Endothelial cell (in vitro differentiated cells): ENCODE measurements around the gene OLFM3. TPM values are rescaled to one million over a fixed set of nuclear protein-coding genes. Genes with fewer than 3 reads are reported as not detected.

Experiments
- DNase-seq: peaks from one replicate; pipeline ENCODE4 v3.0.0; 2021; ENCODE audit warnings: low spot score
- H3K27ac Mint-ChIP-seq: one replicate; pipeline ENCODE4 v1.8.0; 2021; ENCODE audit warnings: mixed read lengths, inconsistent platforms; ENCODE audit not compliant: unreplicated experiment
- H3K27me3 Mint-ChIP-seq: one replicate; pipeline ENCODE4 v1.8.0; 2021; ENCODE audit warnings: mild to moderate bottlenecking, moderate library complexity, mixed read lengths, inconsistent platforms; ENCODE audit not compliant: unreplicated experiment
- H3K36me3 Mint-ChIP-seq: one replicate; pipeline ENCODE4 v1.8.0; 2021; ENCODE audit warnings: mild to moderate bottlenecking, low read depth, mixed read lengths, inconsistent platforms; ENCODE audit not compliant: unreplicated experiment
- H3K4me1 Mint-ChIP-seq: one replicate; pipeline ENCODE4 v1.8.0; 2021; ENCODE audit warnings: mild to moderate bottlenecking, mixed read lengths, inconsistent platforms; ENCODE audit not compliant: unreplicated experiment
- H3K4me3 Mint-ChIP-seq: one replicate; pipeline ENCODE4 v1.8.0; 2021; ENCODE audit warnings: mild to moderate bottlenecking, mixed read lengths, inconsistent platforms; ENCODE audit not compliant: unreplicated experiment
- H3K9me3 Mint-ChIP-seq: one replicate; pipeline ENCODE4 v1.8.0; 2021; ENCODE audit warnings: mixed read lengths, inconsistent platforms; ENCODE audit not compliant: unreplicated experiment
- total RNA-seq: library from RNA; stranded (reverse); fragmentation: NEBNext Ultra II Directional; extraction: Animal tissue kit (Norgen Biotek cat#: 25700); gene quantifications from one replicate; pipeline ENCODE4 v1.2.1, GENCODE V29; 2021; ENCODE audit not compliant: unreplicated experiment
- TF ChIP-seq, protein P1 (sequence below): fragments of 200-600 bp; sonication (generic); IDR thresholded peaks from one replicate; pipeline ENCODE4 v1.5.0; 2021; ENCODE audit warnings: antibody characterized with exemption; ENCODE audit not compliant: unreplicated experiment

Gene OLFM3
- total RNA-seq, 1 donor from 2014 or later = 0.23 TPM

DNA sequence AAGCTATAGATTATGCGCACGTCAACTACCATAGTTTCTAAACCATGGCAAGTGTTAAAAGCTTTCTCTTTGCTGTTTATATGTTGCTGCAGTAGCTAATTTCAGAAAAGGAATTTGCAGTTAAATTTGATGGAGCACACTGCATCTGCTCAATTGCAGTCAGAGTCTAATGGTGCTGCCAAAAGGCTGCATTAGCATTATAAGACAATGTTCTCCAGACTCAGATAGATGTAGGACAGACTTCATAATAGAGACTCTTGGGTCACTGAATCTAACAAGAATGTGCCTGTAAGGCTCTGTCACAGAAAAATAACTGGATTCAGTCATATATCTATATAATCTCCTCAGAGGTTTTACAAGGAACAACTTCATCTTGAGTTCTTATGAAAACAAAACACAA, 198.3 kb downstream of the OLFM3 start:
- no peak overlapping the region for H3K4me3 Mint-ChIP-seq
- TF ChIP-seq, protein P1, sequence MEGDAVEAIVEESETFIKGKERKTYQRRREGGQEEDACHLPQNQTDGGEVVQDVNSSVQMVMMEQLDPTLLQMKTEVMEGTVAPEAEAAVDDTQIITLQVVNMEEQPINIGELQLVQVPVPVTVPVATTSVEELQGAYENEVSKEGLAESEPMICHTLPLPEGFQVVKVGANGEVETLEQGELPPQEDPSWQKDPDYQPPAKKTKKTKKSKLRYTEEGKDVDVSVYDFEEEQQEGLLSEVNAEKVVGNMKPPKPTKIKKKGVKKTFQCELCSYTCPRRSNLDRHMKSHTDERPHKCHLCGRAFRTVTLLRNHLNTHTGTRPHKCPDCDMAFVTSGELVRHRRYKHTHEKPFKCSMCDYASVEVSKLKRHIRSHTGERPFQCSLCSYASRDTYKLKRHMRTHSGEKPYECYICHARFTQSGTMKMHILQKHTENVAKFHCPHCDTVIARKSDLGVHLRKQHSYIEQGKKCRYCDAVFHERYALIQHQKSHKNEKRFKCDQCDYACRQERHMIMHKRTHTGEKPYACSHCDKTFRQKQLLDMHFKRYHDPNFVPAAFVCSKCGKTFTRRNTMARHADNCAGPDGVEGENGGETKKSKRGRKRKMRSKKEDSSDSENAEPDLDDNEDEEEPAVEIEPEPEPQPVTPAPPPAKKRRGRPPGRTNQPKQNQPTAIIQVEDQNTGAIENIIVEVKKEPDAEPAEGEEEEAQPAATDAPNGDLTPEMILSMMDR = no peak
- H3K27me3 Mint-ChIP-seq = no peaks in the 10 kb centered on the region
- H3K4me1 Mint-ChIP-seq = no peaks in the 10 kb centered on the region
- no peak overlapping the region for H3K27ac Mint-ChIP-seq
- H3K36me3 Mint-ChIP-seq = no peaks in the 10 kb centered on the region
- no peaks in the 10 kb centered on the region for H3K9me3 Mint-ChIP-seq
- no peak for DNase-seq

DNA sequence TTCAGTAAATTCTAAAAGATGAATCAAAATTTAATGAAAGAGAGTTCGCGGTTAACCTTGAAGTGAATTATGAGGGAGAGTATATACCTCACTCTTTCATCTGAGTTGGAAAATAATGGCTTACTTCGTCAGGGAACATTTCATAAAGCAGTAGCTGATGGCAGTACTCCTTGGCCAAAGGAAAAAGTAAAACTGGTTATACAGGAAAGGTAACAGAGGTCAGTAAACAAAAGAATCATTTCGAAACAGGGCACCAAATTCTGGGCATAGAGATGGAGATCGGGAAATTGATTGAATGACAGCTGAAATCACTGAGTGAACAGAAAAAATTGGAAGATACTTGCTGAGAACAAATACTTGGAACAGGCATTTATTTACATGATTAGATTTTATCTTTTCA, 199.0 kb downstream of the OLFM3 start:
- TF ChIP-seq, protein P1 = no peak
- Mint-ChIP-seq H3K27ac (no peak overlapping the region), H3K27me3 (no peaks in the 10 kb centered on the region), H3K4me3 (no peak overlapping the region), H3K36me3 (no peaks in the 10 kb centered on the region), H3K4me1 (no peaks in the 10 kb centered on the region), H3K9me3 (no peaks in the 10 kb centered on the region)
- no peak for DNase-seq

DNA sequence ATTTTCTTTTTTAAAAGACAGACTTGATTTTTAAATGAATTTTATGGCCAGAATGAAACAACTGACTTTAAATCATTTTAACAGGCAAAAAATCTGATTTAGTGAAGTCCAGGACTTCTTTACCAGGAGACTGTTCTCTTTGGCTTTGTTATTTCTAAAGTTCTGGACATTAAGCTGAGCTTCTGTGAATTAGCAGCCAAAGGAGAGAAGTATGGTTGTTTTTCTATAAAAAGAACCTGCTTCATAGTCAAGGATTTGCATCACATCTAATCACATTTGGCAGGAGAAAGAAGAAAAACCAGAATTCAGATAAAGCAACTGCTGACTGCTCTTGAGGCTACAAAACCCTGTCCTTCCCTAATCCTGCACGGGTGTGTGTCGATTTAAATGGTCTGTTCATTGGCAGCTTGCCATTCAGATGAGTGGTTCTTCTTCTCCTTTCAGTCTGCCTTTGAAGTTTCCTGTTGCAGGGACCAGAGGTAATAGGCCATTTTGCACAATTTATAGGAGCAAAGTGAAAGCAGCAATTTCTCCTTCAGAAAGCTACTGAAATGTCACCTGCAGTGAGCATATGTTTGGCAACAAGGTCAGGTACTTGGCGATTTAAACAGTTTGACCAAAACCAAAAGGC, 215.4 kb downstream of the OLFM3 start:
- no peak for DNase-seq
- H3K36me3 Mint-ChIP-seq = no peaks in the 10 kb centered on the region
- H3K27ac Mint-ChIP-seq = no peak overlapping the region
- no peaks in the 10 kb centered on the region for H3K27me3 Mint-ChIP-seq
- TF ChIP-seq, protein P1 = no peak
- no peaks in the 10 kb centered on the region for H3K9me3 Mint-ChIP-seq
- H3K4me1 Mint-ChIP-seq = no peaks in the 10 kb centered on the region
- H3K4me3 Mint-ChIP-seq = no peak overlapping the region

DNA sequence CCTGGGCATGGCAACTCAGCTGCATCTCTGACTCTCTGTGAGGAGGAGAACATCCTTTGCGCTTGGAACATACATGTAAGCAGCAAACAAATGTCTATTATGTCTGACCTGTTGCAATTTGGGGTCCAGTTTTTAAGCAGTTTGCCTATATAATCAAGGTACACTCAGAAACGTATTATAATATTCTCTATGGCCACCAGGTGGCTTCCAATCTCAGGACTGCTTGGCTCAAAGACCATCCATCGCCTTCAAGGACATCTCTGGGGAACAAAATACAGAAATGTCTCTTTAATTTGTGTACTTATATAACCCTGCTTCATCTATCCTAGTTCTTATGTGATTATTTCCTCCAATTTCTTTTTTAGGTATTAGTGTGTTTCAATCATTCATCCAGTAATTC, 227.2 kb downstream of the OLFM3 start:
- TF ChIP-seq, protein P1 = peak; percentile 69
- H3K36me3 Mint-ChIP-seq = no peaks in the 10 kb centered on the region
- no peak overlapping the region for H3K4me3 Mint-ChIP-seq
- DNase-seq = peak; percentile 13
- H3K9me3 Mint-ChIP-seq = no peaks in the 10 kb centered on the region
- H3K27me3 Mint-ChIP-seq = no peaks in the 10 kb centered on the region
- no peak overlapping the region for H3K27ac Mint-ChIP-seq
- H3K4me1 Mint-ChIP-seq = no peaks in the 10 kb centered on the region

DNA sequence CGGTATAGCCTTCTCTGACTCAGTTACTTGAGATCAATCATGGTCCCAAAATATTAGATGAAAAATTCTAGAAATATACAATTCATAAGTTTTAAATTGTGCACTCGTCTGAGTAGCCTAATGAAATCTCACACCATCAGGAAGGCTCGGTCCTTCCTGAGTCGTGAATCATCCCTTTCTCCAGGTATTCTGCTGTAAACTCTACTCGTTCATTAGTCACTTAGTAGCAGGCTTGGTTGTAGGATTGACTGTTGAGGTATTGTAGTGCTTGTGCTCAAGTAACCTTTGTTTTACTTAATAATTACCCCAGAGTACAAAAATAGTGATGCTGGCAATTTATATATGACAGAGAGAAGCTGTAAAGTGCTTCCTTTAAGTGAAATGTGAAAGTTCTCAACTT, 238.7 kb downstream of the OLFM3 start:
- TF ChIP-seq, protein P1 = no peak
- Mint-ChIP-seq H3K27ac (no peak overlapping the region), H3K27me3 (no peaks in the 10 kb centered on the region), H3K4me1 (no peaks in the 10 kb centered on the region), H3K4me3 (no peak overlapping the region), H3K36me3 (no peaks in the 10 kb centered on the region), H3K9me3 (no peaks in the 10 kb centered on the region)
- DNase-seq = no peak
